GM19043 (cell line): ENCODE measurements around the gene H1-8.
"Not testable (repeated sequence)": the region's sequence is repeated elsewhere in the genome, so short reads cannot be mapped to it uniquely, and the experiment has no call there.

ENCODE experiments used
- ATAC-seq: cut with Tn5 transposase; IDR thresholded peaks from one replicate; pipeline ENCODE4 v1.9.1; 2021; ENCODE audit warnings: low read depth; ENCODE audit not compliant: unreplicated experiment

Gene H1-8

GRCh38 chr3:129543156-129543790 is at the start of gene H1-8:
H1-8 (plus strand) TSS chr3:129543175; CDS start chr3:129543219, 44 bp downstream.
- no peak for ATAC-seq

- ATAC-seq: no peak
These were observed 49.8 kb upstream of the H1-8 start for GRCh38 chr3:129493206-129493605.

GRCh38 chr3:129494499-129494898 is 48.5 kb upstream of the H1-8 start:
- ATAC-seq: not testable (repeated sequence)

- not testable (repeated sequence) for ATAC-seq
These were observed 47.9 kb upstream of the H1-8 start for GRCh38 chr3:129495006-129495639.

- not testable (repeated sequence) for ATAC-seq
These were observed 45.1 kb upstream of the H1-8 start for GRCh38 chr3:129497876-129498275.

- ATAC-seq: not testable (repeated sequence)
These were observed 44.1 kb upstream of the H1-8 start for GRCh38 chr3:129498603-129499488.

- not testable (repeated sequence) for ATAC-seq
These were observed 43.2 kb upstream of the H1-8 start for GRCh38 chr3:129499604-129500333.

GRCh38 chr3:129500334-129500658 is 42.7 kb upstream of the H1-8 start:
- ATAC-seq: no peak

- no peak for ATAC-seq
These were observed 41.3 kb upstream of the H1-8 start for GRCh38 chr3:129501630-129502029.

GRCh38 chr3:129502641-129503408 is 40.1 kb upstream of the H1-8 start:
- ATAC-seq: no peak

GRCh38 chr3:129503471-129504291 is 39.3 kb upstream of the H1-8 start:
- no peak for ATAC-seq

- ATAC-seq: no peak
These were observed 38.4 kb upstream of the H1-8 start for GRCh38 chr3:129504471-129505100.

- ATAC-seq: no peak
These were observed 37.6 kb upstream of the H1-8 start for GRCh38 chr3:129505341-129505740.

GRCh38 chr3:129506231-129506742 is 36.7 kb upstream of the H1-8 start:
- ATAC-seq: no peak

- no peak for ATAC-seq
These were observed 35.7 kb upstream of the H1-8 start for GRCh38 chr3:129507181-129507831.

GRCh38 chr3:129512595-129512994 is 30.4 kb upstream of the H1-8 start:
- no peak for ATAC-seq

GRCh38 chr3:129513705-129514104 is 29.3 kb upstream of the H1-8 start:
- ATAC-seq: no peak

- ATAC-seq: no peak
These were observed 28.9 kb upstream of the H1-8 start for GRCh38 chr3:129514110-129514509.
